ENCODE data around the gene PRSS27. TPM values are rescaled to one million over a fixed set of nuclear protein-coding genes. Genes with fewer than 3 reads are reported as not detected.

Gene PRSS27
- total RNA-seq, 1 donor from 2014 or later = 1.8 TPM

DNA sequence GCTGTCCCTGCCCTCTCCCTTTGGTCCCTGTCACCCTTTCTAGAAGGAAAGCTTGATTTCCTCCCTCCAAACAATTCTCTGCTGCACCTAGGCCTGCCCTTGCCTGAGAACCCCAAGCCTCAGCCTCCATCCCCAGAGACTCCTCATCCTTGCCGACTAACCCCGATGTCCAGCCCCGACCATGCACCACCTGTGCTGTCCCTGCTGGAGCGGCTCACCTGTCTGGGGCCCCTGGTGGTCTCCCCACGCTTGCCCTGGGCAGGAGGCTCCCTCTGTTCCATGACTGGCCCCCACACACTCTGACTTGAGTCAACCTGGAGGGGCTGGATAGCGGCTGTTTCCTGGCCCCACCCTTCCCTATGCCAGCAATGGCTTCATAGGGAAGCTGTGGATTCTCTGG, 20.5 kb upstream of the PRSS27 start:
- ChIA-PET CTCF (no interaction called here), POLR2A (interaction anchor here (0.5 kb wide), 1 partner anchor 195 kb away, joined by 5 read pairs; no protein-coding TSS in a partner anchor)
- Mint-ChIP-seq H3K27ac (no peak overlapping the region), H3K4me3 (no peak overlapping the region), H3K27me3 (no peaks in the 10 kb centered on the region), H3K4me1 (no peaks in the 10 kb centered on the region), H3K36me3 (ENCODE audit: low read depth) (no peaks in the 10 kb centered on the region), H3K9me3 (no peaks in the 10 kb centered on the region)
- DNase-seq (no peak), ATAC-seq (ENCODE audit: low read depth) (no peak)
- TF ChIP-seq, protein P1, sequence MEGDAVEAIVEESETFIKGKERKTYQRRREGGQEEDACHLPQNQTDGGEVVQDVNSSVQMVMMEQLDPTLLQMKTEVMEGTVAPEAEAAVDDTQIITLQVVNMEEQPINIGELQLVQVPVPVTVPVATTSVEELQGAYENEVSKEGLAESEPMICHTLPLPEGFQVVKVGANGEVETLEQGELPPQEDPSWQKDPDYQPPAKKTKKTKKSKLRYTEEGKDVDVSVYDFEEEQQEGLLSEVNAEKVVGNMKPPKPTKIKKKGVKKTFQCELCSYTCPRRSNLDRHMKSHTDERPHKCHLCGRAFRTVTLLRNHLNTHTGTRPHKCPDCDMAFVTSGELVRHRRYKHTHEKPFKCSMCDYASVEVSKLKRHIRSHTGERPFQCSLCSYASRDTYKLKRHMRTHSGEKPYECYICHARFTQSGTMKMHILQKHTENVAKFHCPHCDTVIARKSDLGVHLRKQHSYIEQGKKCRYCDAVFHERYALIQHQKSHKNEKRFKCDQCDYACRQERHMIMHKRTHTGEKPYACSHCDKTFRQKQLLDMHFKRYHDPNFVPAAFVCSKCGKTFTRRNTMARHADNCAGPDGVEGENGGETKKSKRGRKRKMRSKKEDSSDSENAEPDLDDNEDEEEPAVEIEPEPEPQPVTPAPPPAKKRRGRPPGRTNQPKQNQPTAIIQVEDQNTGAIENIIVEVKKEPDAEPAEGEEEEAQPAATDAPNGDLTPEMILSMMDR (IDR thresholded peaks at IDR 0.05) = no peak
- intact Hi-C loops (cut with micrococcal nuclease) = no loop called here

DNA sequence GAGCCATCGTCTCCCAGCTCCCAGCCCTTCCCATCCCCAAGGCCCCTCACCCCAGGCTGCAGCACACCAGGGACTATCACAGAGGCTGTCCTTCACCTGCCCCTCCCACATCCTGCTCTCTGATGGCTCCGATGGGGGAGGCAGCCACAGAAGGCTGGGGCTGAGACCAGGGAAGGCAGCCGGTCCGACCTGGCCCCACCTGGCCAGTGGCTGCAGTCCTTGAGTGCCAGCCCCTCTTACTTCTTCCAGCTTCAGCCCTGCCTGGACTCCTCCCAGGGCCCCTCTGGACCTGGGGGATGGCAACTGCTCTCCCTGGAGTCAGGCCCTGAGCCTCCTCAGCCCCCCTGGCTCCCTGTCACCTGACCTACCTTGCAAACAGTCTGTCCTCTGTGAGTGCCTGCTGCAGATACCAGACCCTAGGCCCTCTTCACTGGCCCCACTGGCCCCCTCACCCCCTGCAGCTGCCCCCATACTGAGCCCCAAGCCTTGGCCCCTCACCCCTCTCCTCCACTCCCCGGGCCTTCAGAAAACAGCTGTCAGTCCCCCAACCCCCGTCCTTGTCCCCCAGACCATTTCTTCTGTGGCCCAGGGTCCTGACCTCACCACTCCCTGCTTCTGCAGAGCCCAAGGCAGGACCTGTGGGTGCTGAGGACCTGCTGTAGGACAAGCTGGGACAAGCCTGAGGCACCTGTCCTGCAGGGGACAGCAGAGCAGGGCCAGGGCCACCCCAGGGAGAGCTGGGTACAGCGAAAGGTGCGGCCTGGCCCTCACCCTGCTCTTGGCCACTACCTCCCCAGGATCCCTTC, 19.8 kb upstream of the PRSS27 start:
- no peaks in the 10 kb centered on the region for H3K9me3 Mint-ChIP-seq
- no peaks in the 10 kb centered on the region for H3K36me3 Mint-ChIP-seq (ENCODE audit: low read depth)
- intact Hi-C loops (cut with micrococcal nuclease) = no loop called here
- TF ChIP-seq, protein P1 (IDR thresholded peaks at IDR 0.05) = no peak
- H3K4me3 Mint-ChIP-seq = no peak overlapping the region
- POLR2A ChIA-PET = interaction anchor here (0.5 kb wide), 1 partner anchor 195 kb away, joined by 5 read pairs; no protein-coding TSS in a partner anchor
- no peaks in the 10 kb centered on the region for H3K4me1 Mint-ChIP-seq
- CTCF ChIA-PET = no interaction called here
- ATAC-seq (ENCODE audit: low read depth) = no peak
- DNase-seq = no peak
- H3K27me3 Mint-ChIP-seq = peaks cover 2% of the 10 kb centered on the region
- H3K27ac Mint-ChIP-seq = no peak overlapping the region

DNA sequence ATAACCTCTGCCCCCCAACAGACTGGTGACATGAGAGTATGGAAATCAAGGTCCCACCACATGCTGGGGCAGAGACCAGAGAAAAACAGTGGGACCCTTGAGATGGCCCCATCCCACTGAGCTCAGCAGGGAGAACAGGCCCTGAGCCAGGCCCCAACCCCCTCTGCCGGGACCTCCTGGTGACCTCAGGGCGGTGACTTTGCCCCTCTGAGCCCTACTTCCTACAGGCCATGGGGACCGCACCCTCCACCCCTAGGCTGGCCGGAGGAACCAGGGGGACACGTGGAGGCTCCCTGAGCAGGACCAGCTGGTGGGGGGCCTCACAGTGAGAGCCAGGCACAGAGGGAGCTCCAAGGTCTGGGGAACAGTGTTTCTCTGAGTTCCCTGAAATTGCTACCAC, 18.6 kb upstream of the PRSS27 start:
- ChIA-PET CTCF (no interaction called here), POLR2A (interaction anchor here (0.6 kb wide), 1 partner anchor 11 kb away, joined by 3 read pairs; no protein-coding TSS in a partner anchor)
- H3K4me1 Mint-ChIP-seq = no peaks in the 10 kb centered on the region
- ATAC-seq (ENCODE audit: low read depth) (no peak), DNase-seq (no peak)
- H3K27ac Mint-ChIP-seq = no peak overlapping the region
- intact Hi-C loops (cut with micrococcal nuclease) = no loop called here
- TF ChIP-seq, protein P1 (IDR thresholded peaks at IDR 0.05) = no peak
- no peaks in the 10 kb centered on the region for H3K36me3 Mint-ChIP-seq (ENCODE audit: low read depth)
- H3K27me3 Mint-ChIP-seq = peaks cover 4% of the 10 kb centered on the region
- H3K4me3 Mint-ChIP-seq = no peak overlapping the region
- H3K9me3 Mint-ChIP-seq = no peaks in the 10 kb centered on the region

DNA sequence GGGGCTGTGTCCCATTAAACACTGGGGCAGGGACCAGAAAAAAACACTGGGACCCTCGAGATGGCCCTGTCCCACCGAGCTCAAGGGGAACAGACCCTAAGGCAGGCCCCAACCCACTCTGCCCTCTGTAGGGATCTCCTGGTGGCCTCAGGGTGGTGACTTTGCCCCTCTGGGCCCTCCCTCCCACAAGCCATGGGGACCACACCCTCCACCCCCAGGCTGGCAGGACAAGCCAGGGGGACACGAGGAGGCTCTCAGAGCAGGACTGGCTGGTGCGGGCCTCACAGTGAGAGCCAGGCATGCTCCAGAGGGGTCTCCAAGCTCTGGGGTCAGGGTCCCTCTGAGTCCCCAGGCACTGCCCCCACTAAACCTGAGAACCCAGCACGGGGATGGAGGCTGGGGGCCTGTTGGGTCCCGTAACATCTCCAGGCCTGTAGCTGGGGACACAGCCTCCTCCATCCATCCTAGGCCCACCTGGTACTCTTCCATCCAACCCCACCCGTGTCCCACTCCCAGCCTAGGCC, 17.9 kb upstream of the PRSS27 start:
- no peak overlapping the region for H3K27ac Mint-ChIP-seq
- no peaks in the 10 kb centered on the region for H3K9me3 Mint-ChIP-seq
- no peaks in the 10 kb centered on the region for H3K36me3 Mint-ChIP-seq (ENCODE audit: low read depth)
- no peak overlapping the region for H3K4me3 Mint-ChIP-seq
- H3K4me1 Mint-ChIP-seq = no peaks in the 10 kb centered on the region
- ATAC-seq (ENCODE audit: low read depth) (no peak), DNase-seq (no peak)
- intact Hi-C loops (cut with micrococcal nuclease) = no loop called here
- peaks cover 4% of the 10 kb centered on the region for H3K27me3 Mint-ChIP-seq
- TF ChIP-seq, protein P1 (IDR thresholded peaks at IDR 0.05) = no peak
- ChIA-PET POLR2A (interaction anchor here (0.5 kb wide), 1 partner anchor 148 kb away, joined by 3 read pairs; no protein-coding TSS in a partner anchor), CTCF (no interaction called here)

DNA sequence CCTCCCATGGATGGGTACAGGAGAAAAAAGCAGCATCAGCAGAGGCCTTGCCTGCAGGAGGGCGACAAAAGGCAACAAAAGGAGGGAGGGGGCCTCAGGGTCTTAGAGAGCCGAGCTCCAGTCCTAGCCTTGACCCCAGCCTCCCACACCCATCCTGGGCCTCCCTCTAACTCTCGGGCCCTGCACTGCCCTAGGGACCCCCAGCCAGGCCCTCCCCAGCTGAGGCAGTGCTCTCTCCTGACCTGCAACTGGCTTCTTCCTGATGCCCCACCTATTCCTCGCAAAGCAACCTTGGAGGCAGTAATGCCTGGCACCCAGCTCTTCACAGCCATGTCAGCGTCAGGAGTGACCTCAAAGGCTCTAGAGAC, 17.2 kb upstream of the PRSS27 start:
- Mint-ChIP-seq H3K4me1 (no peaks in the 10 kb centered on the region), H3K27me3 (peaks cover 7% of the 10 kb centered on the region), H3K27ac (no peak overlapping the region), H3K9me3 (no peaks in the 10 kb centered on the region), H3K4me3 (no peak overlapping the region), H3K36me3 (ENCODE audit: low read depth) (no peaks in the 10 kb centered on the region)
- ATAC-seq (ENCODE audit: low read depth) (no peak), DNase-seq (no peak)
- intact Hi-C loops (cut with micrococcal nuclease) = no loop called here
- TF ChIP-seq, protein P1 (IDR thresholded peaks at IDR 0.05) = no peak
- ChIA-PET CTCF (no interaction called here), POLR2A (no interaction called here)
